Measurements from ENCODE around the gene SOX12. TPM values are rescaled to one million over a fixed set of nuclear protein-coding genes. Genes with fewer than 3 reads are reported as not detected.
"Not testable (repeated sequence)": the region's sequence is repeated elsewhere in the genome, so short reads cannot be mapped to it uniquely, and the experiment has no call there.

The SOX12 gene
- polyA plus RNA-seq, 10 donors = 16.5 to 24.1 (median 20.6) TPM

DNA sequence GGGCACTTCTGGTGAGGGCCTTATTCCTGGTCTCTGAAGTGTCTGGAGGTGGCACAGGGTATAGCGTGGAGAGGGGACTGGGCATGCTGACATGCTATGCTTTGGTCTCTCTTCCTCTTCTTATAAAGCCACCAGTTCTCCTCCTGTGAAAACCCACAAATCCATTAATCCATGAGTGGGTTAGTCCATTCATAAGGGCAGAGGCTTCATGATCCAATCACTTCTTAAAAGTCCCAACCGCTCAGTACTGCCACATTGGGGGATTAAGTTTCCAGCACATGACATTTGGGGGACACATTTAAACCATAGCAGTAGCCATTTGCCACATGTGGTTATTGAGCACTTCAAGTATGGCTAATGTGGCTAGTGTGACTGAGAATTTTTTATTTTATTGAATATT is 51.4 kb downstream of the SOX12 start:
- no peak for DNase-seq

DNA sequence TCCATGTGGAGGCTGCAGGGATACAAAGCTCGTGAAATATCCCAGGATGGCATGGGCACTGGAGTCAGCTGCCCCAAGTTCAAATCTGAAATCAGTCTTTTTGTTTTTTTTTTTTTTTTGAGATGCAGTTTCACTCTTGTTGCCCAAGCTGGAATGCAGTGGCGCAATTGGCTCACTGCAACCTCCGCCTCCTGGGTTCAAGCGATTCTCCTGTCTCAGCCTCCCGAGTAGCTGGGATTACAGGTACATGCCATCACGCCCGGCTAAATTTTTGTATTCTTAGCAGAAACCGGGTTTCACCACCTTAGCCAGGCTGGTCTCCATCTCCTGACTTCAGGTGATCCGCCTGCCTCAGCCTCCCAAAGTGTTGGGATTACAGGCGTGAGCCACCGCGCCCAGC is 52.2 kb downstream of the SOX12 start:
- DNase-seq = not testable (repeated sequence)

- no peak for DNase-seq
These were observed 53.6 kb downstream of the SOX12 start for GRCh38 chr20:378961-379336.

Other genes starting within 250 kb of the SOX12 start
- not detected for gene DEFB125, start 237.9 kb upstream of the SOX12 start, polyA plus RNA-seq (ENCODE audit: insufficient read length in 10 of 10)
- gene DEFB126, start 183.0 kb upstream of the SOX12 start, polyA plus RNA-seq (ENCODE audit: insufficient read length in 10 of 10) = not detected
- not detected for gene DEFB127, start 168.1 kb upstream of the SOX12 start, polyA plus RNA-seq (ENCODE audit: insufficient read length in 10 of 10)
- gene DEFB128, start 135.8 kb upstream of the SOX12 start, polyA plus RNA-seq (ENCODE audit: insufficient read length in 10 of 10) = not detected
- not detected for gene DEFB129, start 98.3 kb upstream of the SOX12 start, polyA plus RNA-seq (ENCODE audit: insufficient read length in 10 of 10)
- gene DEFB132, start 67.8 kb upstream of the SOX12 start, polyA plus RNA-seq (ENCODE audit: insufficient read length in 10 of 10) = not detected
- 10 to 100 TPM in 8 of 10 donors, 1 to 10 TPM in 2; 9.8 to 13.2 (median 10.7) TPM for gene C20orf96, start 34.8 kb upstream of the SOX12 start, polyA plus RNA-seq (ENCODE audit: insufficient read length in 10 of 10)
- 10 to 100 TPM; 24.6 to 40.1 (median 31.3) TPM for gene ZCCHC3, start 28.0 kb upstream of the SOX12 start, polyA plus RNA-seq (ENCODE audit: insufficient read length in 10 of 10)
- gene NRSN2, start 21.6 kb downstream of the SOX12 start, polyA plus RNA-seq (ENCODE audit: insufficient read length in 10 of 10) = 10 to 100 TPM; 23.9 to 31.9 (median 26.6) TPM
- gene TRIB3, start 55.2 kb downstream of the SOX12 start, polyA plus RNA-seq (ENCODE audit: insufficient read length in 10 of 10) = 1 to 10 TPM; 2.9 to 5.8 (median 3.8) TPM
- 10 to 100 TPM; 38.9 to 72.6 (median 50.2) TPM for gene RBCK1, start 82.7 kb downstream of the SOX12 start, polyA plus RNA-seq (ENCODE audit: insufficient read length in 10 of 10)
- gene TBC1D20, start 137.0 kb downstream of the SOX12 start, polyA plus RNA-seq (ENCODE audit: insufficient read length in 10 of 10) = 10 to 100 TPM; 27.3 to 35.0 (median 29.8) TPM
- 100 to 1,000 TPM in 7 of 10 donors, 10 to 100 TPM in 3; 84.1 to 135 (median 115) TPM for gene CSNK2A1, start 218.2 kb downstream of the SOX12 start, polyA plus RNA-seq (ENCODE audit: insufficient read length in 10 of 10)